WTC11 (cell line): ENCODE measurements around the gene MPP2.

Experiments used
- ATF1 ChIP-seq: sonication (generic); formaldehyde crosslinking; IDR thresholded peaks from 2 replicates; pipeline ENCODE4 v1.8.1; 2023; ENCODE audit warnings: mild to moderate bottlenecking, moderate library complexity, missing genetic modification reagents
- CTCF ChIP-seq: fragments of 200-600 bp; IDR thresholded peaks from 2 replicates; pipeline ENCODE4 v1.8.0; 2022; ENCODE audit warnings: antibody characterized with exemption
- ELF4 ChIP-seq: sonication (generic); formaldehyde crosslinking; IDR thresholded peaks from 2 replicates; pipeline ENCODE4 v1.8.1; 2022; ENCODE audit warnings: low read depth, mild to moderate bottlenecking, moderate library complexity, missing genetic modification reagents
- FOXP1 ChIP-seq: sonication (generic); formaldehyde crosslinking; IDR thresholded peaks from 2 replicates; pipeline ENCODE4 v1.8.0; 2022; ENCODE audit warnings: missing genetic modification reagents, mild to moderate bottlenecking, moderate library complexity, borderline replicate concordance
- HMGXB4 ChIP-seq: sonication (generic); formaldehyde crosslinking; IDR thresholded peaks from 2 replicates; pipeline ENCODE4 v1.8.1; 2023; ENCODE audit warnings: mild to moderate bottlenecking, moderate library complexity, missing genetic modification reagents
- IRF2 ChIP-seq: sonication (generic); formaldehyde crosslinking; IDR thresholded peaks from 2 replicates; pipeline ENCODE4 v1.8.0; 2022; ENCODE audit warnings: low read depth, missing genetic modification reagents, borderline replicate concordance
- JUN ChIP-seq: sonication (generic); formaldehyde crosslinking; IDR thresholded peaks from 2 replicates; pipeline ENCODE4 v1.8.0; 2023; ENCODE audit warnings: mild to moderate bottlenecking, missing genetic modification reagents
- MAX ChIP-seq: sonication (generic); formaldehyde crosslinking; IDR thresholded peaks from 2 replicates; pipeline ENCODE4 v1.8.0; 2022; ENCODE audit warnings: mild to moderate bottlenecking, missing genetic modification reagents
- TCF7 ChIP-seq: sonication (generic); formaldehyde crosslinking; IDR thresholded peaks from 2 replicates; pipeline ENCODE4 v1.8.0; 2022; ENCODE audit warnings: mild to moderate bottlenecking, low read depth, missing genetic modification reagents, moderate library complexity
- TP53 ChIP-seq: sonication (generic); formaldehyde crosslinking; IDR thresholded peaks from 2 replicates; pipeline ENCODE4 v1.8.1; 2023; ENCODE audit warnings: mild to moderate bottlenecking, missing genetic modification reagents
- ZBTB21 ChIP-seq: sonication (generic); formaldehyde crosslinking; IDR thresholded peaks from 2 replicates; pipeline ENCODE4 v1.8.1; 2023; ENCODE audit warnings: mild to moderate bottlenecking, missing genetic modification reagents, borderline replicate concordance
- ZNF232 ChIP-seq: sonication (generic); formaldehyde crosslinking; IDR thresholded peaks from 2 replicates; pipeline ENCODE4 v1.8.0; 2022; ENCODE audit warnings: mild to moderate bottlenecking, missing genetic modification reagents
- ZNF263 ChIP-seq: sonication (generic); formaldehyde crosslinking; IDR thresholded peaks from 2 replicates; pipeline ENCODE4 v1.8.1; 2022; ENCODE audit warnings: low read depth, mild to moderate bottlenecking, moderate library complexity, missing genetic modification reagents
- ZNF396 ChIP-seq: fragments of 250-450 bp; sonication (Bioruptor Pico); IDR thresholded peaks from 2 replicates; pipeline ENCODE4 v1.8.0; 2021; ENCODE audit warnings: mild to moderate bottlenecking, moderate library complexity, borderline replicate concordance

- TF ChIP-seq FOXP1 (CRISPR knock-in tag) (no peak), CTCF (peak; percentile 95), MAX (CRISPR knock-in tag) (no peak), HMGXB4 (CRISPR knock-in tag) (peak; percentile 21; the same call in 1 of the 2 replicates), TCF7 (CRISPR knock-in tag) (no peak), IRF2 (no peak), ATF1 (CRISPR knock-in tag) (no peak), ELF4 (CRISPR knock-in tag) (no peak), ZBTB21 (CRISPR knock-in tag) (no peak), ZNF232 (CRISPR knock-in tag) (no peak), JUN (CRISPR knock-in tag) (no peak), TP53 (CRISPR knock-in tag) (no peak), ZNF396 (CRISPR knock-in tag) (no peak), ZNF263 (CRISPR knock-in tag) (no peak)
Measured at GRCh38 chr17:43846221-43846712, 61.1 kb downstream of the MPP2 start.
